Measurements from ENCODE around the gene ZNF638.

The ZNF638 gene

DNA sequence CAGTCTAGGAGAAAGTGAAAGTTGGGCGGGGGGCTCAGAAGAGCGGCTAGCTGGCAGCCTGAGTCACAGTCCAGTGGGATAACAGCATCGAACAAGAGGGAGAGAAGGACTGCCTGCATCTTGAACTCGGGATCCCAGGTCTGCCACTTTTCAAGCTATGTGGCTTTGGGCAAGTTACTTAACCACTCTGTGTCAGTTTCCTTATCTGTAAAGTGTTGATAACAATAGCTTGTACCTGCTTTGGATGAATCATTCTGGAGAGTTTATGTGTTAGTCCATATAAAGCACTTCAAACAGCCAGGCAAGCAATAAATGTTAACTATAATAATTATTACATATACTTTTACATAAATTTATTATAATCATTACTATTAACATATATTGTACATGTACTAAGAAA lies 126.3 kb downstream of the ZNF638 start:
- Histone ChIP-seq H3K36me3 (ENCODE audit: control insufficient read depth, low read depth, low read length) (no peaks in the 10 kb centered on the region), H3K27me3 (ENCODE audit: control insufficient read depth, insufficient read depth, low read length) (peaks cover 40% of the 10 kb centered on the region), H3K9me3 (ENCODE audit: control insufficient read depth, low read depth, low read length) (no peaks in the 10 kb centered on the region), H3K4me3 (ENCODE audit: low read length) (no peak overlapping the region), H3K4me1 (ENCODE audit: control insufficient read depth, low read depth, low read length) (peaks cover 36% of the 10 kb centered on the region), H3K27ac (ENCODE audit: low read length) (no peak overlapping the region), H3K9ac (ENCODE audit: low read length) (no peak overlapping the region)

- H3K27ac ChIP-seq (ENCODE audit: low read length): no peak overlapping the region
- H3K36me3 ChIP-seq (ENCODE audit: control insufficient read depth, low read depth, low read length): no peaks in the 10 kb centered on the region
- H3K4me3 ChIP-seq (ENCODE audit: low read length): no peak overlapping the region
- no peak overlapping the region for H3K9ac ChIP-seq (ENCODE audit: low read length)
- H3K27me3 ChIP-seq (ENCODE audit: control insufficient read depth, insufficient read depth, low read length): peaks cover 37% of the 10 kb centered on the region
- no peaks in the 10 kb centered on the region for H3K9me3 ChIP-seq (ENCODE audit: control insufficient read depth, low read depth, low read length)
- peaks cover 33% of the 10 kb centered on the region for H3K4me1 ChIP-seq (ENCODE audit: control insufficient read depth, low read depth, low read length)
Measured at GRCh38 chr2:71458413-71459083, 127.0 kb downstream of the ZNF638 start.

DNA sequence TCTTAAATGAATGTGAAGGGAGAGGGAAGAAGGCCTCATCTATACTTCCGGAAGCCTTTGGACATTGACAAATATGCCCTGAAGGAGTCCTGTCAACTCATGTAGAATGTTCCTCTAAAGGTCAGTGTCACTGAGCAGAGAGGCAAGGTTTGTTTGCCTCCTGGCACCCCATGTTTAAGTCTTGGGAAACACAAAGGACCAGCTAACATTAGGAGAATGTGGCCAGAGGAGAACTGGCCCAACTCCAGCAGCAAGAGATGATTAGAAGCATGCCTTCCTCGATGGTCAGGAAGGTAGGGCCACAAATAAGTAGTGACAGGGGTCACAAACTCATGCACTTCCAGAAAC lies 127.5 kb downstream of the ZNF638 start:
- H3K4me1 ChIP-seq (ENCODE audit: control insufficient read depth, low read depth, low read length): peaks cover 33% of the 10 kb centered on the region
- no peak overlapping the region for H3K27ac ChIP-seq (ENCODE audit: low read length)
- no peaks in the 10 kb centered on the region for H3K36me3 ChIP-seq (ENCODE audit: control insufficient read depth, low read depth, low read length)

DNA sequence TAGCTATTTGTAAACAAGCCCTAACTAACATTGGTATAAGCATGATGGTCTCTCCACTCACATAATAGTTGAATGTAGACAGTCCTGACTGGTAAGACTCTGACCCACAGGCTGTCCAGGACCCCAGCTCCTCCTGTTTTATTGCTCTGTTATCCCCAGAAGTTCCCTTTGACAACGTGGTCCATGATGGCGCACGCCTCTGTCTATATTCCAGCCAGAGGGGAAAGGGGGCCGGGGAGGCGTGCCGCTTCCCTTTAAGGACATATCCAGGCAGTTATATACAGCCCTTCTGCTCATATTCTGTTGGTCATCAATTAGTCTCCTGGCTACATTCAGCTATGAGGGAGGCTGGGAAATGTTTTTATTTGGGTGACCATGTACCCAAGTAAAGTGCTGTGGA lies 128.5 kb downstream of the ZNF638 start:
- no peaks in the 10 kb centered on the region for H3K9me3 ChIP-seq (ENCODE audit: control insufficient read depth, low read depth, low read length)
- no peaks in the 10 kb centered on the region for H3K36me3 ChIP-seq (ENCODE audit: control insufficient read depth, low read depth, low read length)
- H3K4me3 ChIP-seq (ENCODE audit: low read length): no peak overlapping the region
- H3K4me1 ChIP-seq (ENCODE audit: control insufficient read depth, low read depth, low read length): peaks cover 24% of the 10 kb centered on the region
- H3K9ac ChIP-seq (ENCODE audit: low read length): no peak overlapping the region
- H3K27me3 ChIP-seq (ENCODE audit: control insufficient read depth, insufficient read depth, low read length): peaks cover 37% of the 10 kb centered on the region
- H3K27ac ChIP-seq (ENCODE audit: low read length): no peak overlapping the region

More for the DNA sequence above, 127.5 kb downstream of the ZNF638 start:
- Histone ChIP-seq H3K4me3 (ENCODE audit: low read length) (no peak overlapping the region), H3K9me3 (ENCODE audit: control insufficient read depth, low read depth, low read length) (no peaks in the 10 kb centered on the region), H3K9ac (ENCODE audit: low read length) (no peak overlapping the region), H3K27me3 (ENCODE audit: control insufficient read depth, insufficient read depth, low read length) (peaks cover 37% of the 10 kb centered on the region)

GRCh38 chr2:71460595-71461303 lies 129.2 kb downstream of the ZNF638 start:
- Histone ChIP-seq H3K9ac (ENCODE audit: low read length) (no peak overlapping the region), H3K4me3 (ENCODE audit: low read length) (no peak overlapping the region), H3K9me3 (ENCODE audit: control insufficient read depth, low read depth, low read length) (no peaks in the 10 kb centered on the region), H3K27ac (ENCODE audit: low read length) (no peak overlapping the region), H3K4me1 (ENCODE audit: control insufficient read depth, low read depth, low read length) (peaks cover 22% of the 10 kb centered on the region), H3K27me3 (ENCODE audit: control insufficient read depth, insufficient read depth, low read length) (peaks cover 39% of the 10 kb centered on the region), H3K36me3 (ENCODE audit: control insufficient read depth, low read depth, low read length) (no peaks in the 10 kb centered on the region)

- Histone ChIP-seq H3K27me3 (ENCODE audit: control insufficient read depth, insufficient read depth, low read length) (peaks cover 45% of the 10 kb centered on the region), H3K4me1 (ENCODE audit: control insufficient read depth, low read depth, low read length) (peaks cover 17% of the 10 kb centered on the region)
Measured at GRCh38 chr2:71461304-71461671, 129.7 kb downstream of the ZNF638 start.

GRCh38 chr2:71462056-71462605 lies 130.5 kb downstream of the ZNF638 start:
- no peak overlapping the region for H3K9ac ChIP-seq (ENCODE audit: low read length)
- H3K4me1 ChIP-seq (ENCODE audit: control insufficient read depth, low read depth, low read length): peaks cover 12% of the 10 kb centered on the region
- peaks cover 53% of the 10 kb centered on the region for H3K27me3 ChIP-seq (ENCODE audit: control insufficient read depth, insufficient read depth, low read length)
- no peaks in the 10 kb centered on the region for H3K36me3 ChIP-seq (ENCODE audit: control insufficient read depth, low read depth, low read length)
- no peak overlapping the region for H3K27ac ChIP-seq (ENCODE audit: low read length)
- no peak overlapping the region for H3K4me3 ChIP-seq (ENCODE audit: low read length)
- no peaks in the 10 kb centered on the region for H3K9me3 ChIP-seq (ENCODE audit: control insufficient read depth, low read depth, low read length)

More at GRCh38 chr2:71461304-71461671, 129.7 kb downstream of the ZNF638 start:
- H3K27ac ChIP-seq (ENCODE audit: low read length): no peak overlapping the region
- H3K9ac ChIP-seq (ENCODE audit: low read length): no peak overlapping the region
- no peaks in the 10 kb centered on the region for H3K36me3 ChIP-seq (ENCODE audit: control insufficient read depth, low read depth, low read length)
- H3K4me3 ChIP-seq (ENCODE audit: low read length): no peak overlapping the region
- no peaks in the 10 kb centered on the region for H3K9me3 ChIP-seq (ENCODE audit: control insufficient read depth, low read depth, low read length)

GRCh38 chr2:71462641-71463341 lies 131.2 kb downstream of the ZNF638 start:
- Histone ChIP-seq H3K9ac (ENCODE audit: low read length) (no peak overlapping the region), H3K36me3 (ENCODE audit: control insufficient read depth, low read depth, low read length) (no peaks in the 10 kb centered on the region), H3K4me1 (ENCODE audit: control insufficient read depth, low read depth, low read length) (peaks cover 14% of the 10 kb centered on the region), H3K27ac (ENCODE audit: low read length) (no peak overlapping the region), H3K9me3 (ENCODE audit: control insufficient read depth, low read depth, low read length) (no peaks in the 10 kb centered on the region), H3K4me3 (ENCODE audit: low read length) (no peak overlapping the region), H3K27me3 (ENCODE audit: control insufficient read depth, insufficient read depth, low read length) (peaks cover 60% of the 10 kb centered on the region)

DNA sequence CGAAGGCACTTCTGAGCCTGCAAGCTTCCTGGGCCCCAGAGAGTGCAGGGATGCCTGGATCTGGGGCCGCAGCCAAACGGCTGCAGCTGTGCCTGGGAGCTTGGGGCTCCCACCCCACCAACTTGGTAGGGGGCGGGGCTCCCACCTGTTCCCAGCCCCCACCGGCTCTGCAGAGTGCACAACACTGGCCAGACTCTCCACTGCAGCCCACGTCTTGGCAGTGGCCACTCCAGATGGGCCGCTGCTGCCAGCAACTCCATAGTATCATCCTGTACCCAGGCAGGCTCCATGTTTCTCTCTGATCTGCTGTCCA lies 131.7 kb downstream of the ZNF638 start:
- Histone ChIP-seq H3K9ac (ENCODE audit: low read length) (no peak overlapping the region), H3K9me3 (ENCODE audit: control insufficient read depth, low read depth, low read length) (no peaks in the 10 kb centered on the region), H3K4me1 (ENCODE audit: control insufficient read depth, low read depth, low read length) (peaks cover 14% of the 10 kb centered on the region), H3K27ac (ENCODE audit: low read length) (no peak overlapping the region), H3K4me3 (ENCODE audit: low read length) (no peak overlapping the region), H3K36me3 (ENCODE audit: control insufficient read depth, low read depth, low read length) (no peaks in the 10 kb centered on the region), H3K27me3 (ENCODE audit: control insufficient read depth, insufficient read depth, low read length) (peaks cover 65% of the 10 kb centered on the region)

- no peaks in the 10 kb centered on the region for H3K9me3 ChIP-seq (ENCODE audit: control insufficient read depth, low read depth, low read length)
- no peak overlapping the region for H3K4me3 ChIP-seq (ENCODE audit: low read length)
- no peaks in the 10 kb centered on the region for H3K36me3 ChIP-seq (ENCODE audit: control insufficient read depth, low read depth, low read length)
- H3K4me1 ChIP-seq (ENCODE audit: control insufficient read depth, low read depth, low read length): peaks cover 14% of the 10 kb centered on the region
- H3K9ac ChIP-seq (ENCODE audit: low read length): no peak overlapping the region
- H3K27me3 ChIP-seq (ENCODE audit: control insufficient read depth, insufficient read depth, low read length): peaks cover 73% of the 10 kb centered on the region
- no peak overlapping the region for H3K27ac ChIP-seq (ENCODE audit: low read length)
Measured at GRCh38 chr2:71464389-71464788, 132.8 kb downstream of the ZNF638 start.

GRCh38 chr2:71465356-71465755 lies 133.8 kb downstream of the ZNF638 start:
- Histone ChIP-seq H3K27ac (ENCODE audit: low read length) (no peak overlapping the region), H3K4me3 (ENCODE audit: low read length) (peak overlapping the region; percentile 59), H3K4me1 (ENCODE audit: control insufficient read depth, low read depth, low read length) (peaks cover 14% of the 10 kb centered on the region), H3K9ac (ENCODE audit: low read length) (no peak overlapping the region), H3K36me3 (ENCODE audit: control insufficient read depth, low read depth, low read length) (no peaks in the 10 kb centered on the region), H3K9me3 (ENCODE audit: control insufficient read depth, low read depth, low read length) (no peaks in the 10 kb centered on the region), H3K27me3 (ENCODE audit: control insufficient read depth, insufficient read depth, low read length) (peaks cover 73% of the 10 kb centered on the region)
